Measurements from ENCODE around the gene SH3D21.

Gene SH3D21

DNA sequence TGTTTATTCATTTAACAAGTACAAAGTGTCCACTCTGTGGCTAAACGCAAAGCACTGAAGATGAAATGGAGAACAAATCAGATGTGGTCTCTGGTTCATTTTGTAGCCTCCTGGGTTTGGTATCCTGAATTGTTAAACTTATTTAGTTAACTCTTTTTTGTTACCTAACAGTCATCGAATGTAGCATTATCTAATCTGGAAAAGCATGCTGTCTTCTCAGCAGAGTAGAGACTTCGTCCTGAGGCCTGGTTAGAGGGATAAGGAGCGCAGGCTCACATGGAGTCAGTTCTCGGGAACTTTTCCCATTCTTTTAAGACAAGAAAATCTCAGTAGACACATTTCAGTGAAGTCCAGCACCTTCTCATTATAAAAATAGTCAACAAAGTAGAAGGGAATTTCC lies 33.1 kb upstream of the SH3D21 start:
- CTCF ChIA-PET, result no interaction called here
- POLR2A ChIA-PET, result no interaction called here
- DNase-seq (ENCODE audit: extremely low spot score), result no peak
- TF ChIP-seq, protein P1, sequence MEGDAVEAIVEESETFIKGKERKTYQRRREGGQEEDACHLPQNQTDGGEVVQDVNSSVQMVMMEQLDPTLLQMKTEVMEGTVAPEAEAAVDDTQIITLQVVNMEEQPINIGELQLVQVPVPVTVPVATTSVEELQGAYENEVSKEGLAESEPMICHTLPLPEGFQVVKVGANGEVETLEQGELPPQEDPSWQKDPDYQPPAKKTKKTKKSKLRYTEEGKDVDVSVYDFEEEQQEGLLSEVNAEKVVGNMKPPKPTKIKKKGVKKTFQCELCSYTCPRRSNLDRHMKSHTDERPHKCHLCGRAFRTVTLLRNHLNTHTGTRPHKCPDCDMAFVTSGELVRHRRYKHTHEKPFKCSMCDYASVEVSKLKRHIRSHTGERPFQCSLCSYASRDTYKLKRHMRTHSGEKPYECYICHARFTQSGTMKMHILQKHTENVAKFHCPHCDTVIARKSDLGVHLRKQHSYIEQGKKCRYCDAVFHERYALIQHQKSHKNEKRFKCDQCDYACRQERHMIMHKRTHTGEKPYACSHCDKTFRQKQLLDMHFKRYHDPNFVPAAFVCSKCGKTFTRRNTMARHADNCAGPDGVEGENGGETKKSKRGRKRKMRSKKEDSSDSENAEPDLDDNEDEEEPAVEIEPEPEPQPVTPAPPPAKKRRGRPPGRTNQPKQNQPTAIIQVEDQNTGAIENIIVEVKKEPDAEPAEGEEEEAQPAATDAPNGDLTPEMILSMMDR (IDR thresholded peaks at IDR 0.05; ENCODE audit: control extremely low read depth, extremely low read depth, low read depth, missing control alignments), result no peak

DNA sequence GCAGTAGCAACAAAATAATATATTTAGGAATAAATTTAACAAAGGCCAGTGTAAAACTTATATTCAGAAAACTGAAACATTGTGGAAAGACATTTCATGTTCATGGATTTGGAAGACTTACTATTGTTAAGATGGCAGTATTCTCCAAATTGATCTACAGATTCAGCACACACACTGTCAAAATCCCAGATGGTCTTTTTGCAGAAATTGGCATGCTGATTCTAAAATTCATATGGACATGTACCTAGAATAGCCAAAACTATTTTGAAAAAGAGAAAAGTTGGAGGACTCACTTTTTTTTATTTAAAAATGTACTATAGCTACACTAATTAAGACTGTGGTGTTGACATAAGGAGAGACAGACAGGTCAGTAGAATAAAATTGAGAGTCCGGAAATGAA lies 32.0 kb upstream of the SH3D21 start:
- TF ChIP-seq, protein P1 (IDR thresholded peaks at IDR 0.05; ENCODE audit: control extremely low read depth, extremely low read depth, low read depth, missing control alignments), result no peak
- no peak for DNase-seq (ENCODE audit: extremely low spot score)
- ChIA-PET POLR2A (interaction anchor here (0.6 kb wide), 1 partner anchor 190 kb away, joined by 3 read pairs; the partner anchor contains the start of gene MRPS15), CTCF (interaction anchor here (1.0 to 1.5 kb wide), 3 partner anchors 11 to 15 kb away, joined by 3 to 4 read pairs (median 3); no protein-coding TSS in a partner anchor)

DNA sequence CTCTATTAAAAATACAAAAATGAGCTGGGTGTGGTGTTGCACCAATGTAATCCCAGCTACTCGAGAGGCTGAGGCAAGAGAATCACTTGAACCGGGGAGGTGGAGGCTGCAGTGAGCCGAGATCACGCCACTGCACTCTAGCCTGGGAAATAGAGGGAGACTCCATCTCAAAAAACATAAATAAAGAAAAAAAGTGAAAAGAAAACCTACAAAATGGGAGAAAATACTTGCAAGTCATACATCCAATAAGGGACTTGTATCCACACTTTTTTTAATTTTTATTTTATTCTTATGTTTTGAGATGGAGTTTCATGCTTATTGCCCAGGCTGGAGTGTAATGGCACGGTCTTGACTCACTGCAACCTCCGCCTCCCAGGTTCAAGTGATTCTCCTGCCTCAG lies 29.5 kb upstream of the SH3D21 start:
- no peak for DNase-seq (ENCODE audit: extremely low spot score)
- ChIA-PET POLR2A (no interaction called here), CTCF (interaction anchor here (0.9 kb wide), 1 partner anchor 9 kb away, joined by 4 read pairs; no protein-coding TSS in a partner anchor)
- TF ChIP-seq, protein P1 (IDR thresholded peaks at IDR 0.05; ENCODE audit: control extremely low read depth, extremely low read depth, low read depth, missing control alignments), result no peak

DNA sequence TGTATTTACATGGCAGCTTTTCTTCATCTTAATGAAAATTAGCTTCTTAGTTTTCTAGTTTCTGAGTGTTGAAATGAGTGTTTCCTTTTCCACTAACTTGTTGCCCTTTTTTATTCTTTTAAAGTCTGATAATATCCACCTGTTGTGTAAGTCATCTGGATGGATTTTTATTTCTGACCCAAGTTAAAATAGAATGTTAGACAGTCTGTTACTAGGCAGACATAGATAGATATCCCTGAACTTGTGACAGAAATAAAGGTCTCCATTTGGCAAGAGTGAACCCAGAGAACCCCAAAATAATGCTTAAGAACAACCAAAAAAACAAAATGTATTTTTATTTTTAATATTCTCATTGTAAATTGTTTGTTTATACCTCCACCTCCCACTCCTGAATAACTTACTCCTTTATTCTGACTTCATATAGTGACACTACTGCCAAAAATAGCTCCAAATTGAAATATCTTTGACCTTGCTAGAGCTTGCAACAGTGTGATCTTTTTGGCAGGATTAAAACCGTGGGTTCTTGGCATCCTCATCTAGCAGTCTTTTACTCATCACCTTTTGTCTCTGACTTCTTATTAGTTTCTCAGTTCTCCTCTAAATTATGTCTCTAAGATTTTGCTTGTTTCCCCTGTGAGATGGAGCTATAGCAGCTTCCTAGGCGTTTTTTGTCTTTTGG lies 26.9 kb upstream of the SH3D21 start:
- DNase-seq (ENCODE audit: extremely low spot score), result no peak
- TF ChIP-seq, protein P1 (IDR thresholded peaks at IDR 0.05; ENCODE audit: control extremely low read depth, extremely low read depth, low read depth, missing control alignments), result no peak
- ChIA-PET CTCF (interaction anchor here (0.8 to 2.6 kb wide), 5 partner anchors 8 to 144 kb away, joined by 3 to 9 read pairs (median 4); partner anchors contain the start of gene TRAPPC3), POLR2A (no interaction called here)

DNA sequence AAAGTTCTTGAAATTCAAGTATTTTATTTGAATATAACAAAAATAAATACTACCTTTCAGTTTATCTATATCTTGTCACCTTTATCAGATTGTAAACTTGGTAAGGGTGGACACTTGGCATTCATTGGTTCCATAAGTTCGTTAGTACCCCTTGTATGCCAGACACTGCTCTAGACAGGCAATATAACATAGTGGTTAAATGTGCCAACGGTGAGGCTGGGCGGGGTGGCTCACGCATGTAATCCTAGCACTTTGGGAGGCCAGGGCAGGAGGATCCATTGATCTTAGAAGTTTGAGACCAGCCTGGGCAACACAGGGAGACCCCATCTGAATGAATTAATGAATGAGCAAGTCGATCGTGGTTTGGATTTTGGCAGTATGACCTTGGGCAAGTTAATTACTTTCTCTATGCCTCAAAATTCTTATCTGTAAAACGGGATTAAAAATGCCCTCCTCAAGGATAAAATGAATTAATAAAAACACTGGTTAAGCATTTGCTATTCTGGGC lies 26.3 kb upstream of the SH3D21 start:
- TF ChIP-seq, protein P1 (IDR thresholded peaks at IDR 0.05; ENCODE audit: control extremely low read depth, extremely low read depth, low read depth, missing control alignments), result no peak
- POLR2A ChIA-PET, result no interaction called here
- CTCF ChIA-PET, result interaction anchor here (1.2 to 2.6 kb wide), 6 partner anchors 10 to 145 kb away, joined by 3 to 9 read pairs (median 4); partner anchors contain the start of gene TRAPPC3
- no peak for DNase-seq (ENCODE audit: extremely low spot score)

DNA sequence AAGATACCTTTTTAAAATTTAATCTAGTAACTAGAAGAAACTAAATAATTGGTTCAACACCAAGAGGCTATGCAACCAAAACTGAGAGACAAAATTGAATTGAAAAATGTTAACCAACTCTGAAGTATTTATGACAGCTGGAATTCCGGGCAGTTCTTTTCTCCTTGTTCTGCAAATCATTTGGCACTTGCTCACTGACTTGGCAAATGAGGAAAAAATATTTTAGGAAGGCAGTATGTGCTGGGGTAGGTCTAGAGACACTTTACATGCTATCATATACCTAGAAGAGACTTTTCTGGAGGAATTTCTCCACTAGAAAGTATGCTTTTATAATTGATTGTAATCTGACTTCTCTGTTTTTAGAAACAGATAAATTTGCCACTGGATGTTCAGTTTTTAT lies 22.1 kb upstream of the SH3D21 start:
- no peak for DNase-seq (ENCODE audit: extremely low spot score)
- CTCF ChIA-PET, result interaction anchor here (0.6 to 1.7 kb wide), 5 partner anchors 16 to 133 kb away, joined by 3 to 4 read pairs (median 3); no protein-coding TSS in a partner anchor
- POLR2A ChIA-PET, result no interaction called here
- TF ChIP-seq, protein P1 (IDR thresholded peaks at IDR 0.05; ENCODE audit: control extremely low read depth, extremely low read depth, low read depth, missing control alignments), result no peak
